IMR-90 (cell line): ENCODE results near the gene DHRSX. TPM values are rescaled to one million over a fixed set of nuclear protein-coding genes. Genes with fewer than 3 reads are reported as not detected.

Source experiments
- ATAC-seq: fragments of 200-7000 bp; cut with Tn5 transposase; 2 replicates; pipeline ENCODE4 v1.9.1; 2020; ENCODE audit warnings: low read depth, mild to moderate bottlenecking, moderate library complexity
- BruUV-seq: library from RNA; stranded (reverse); fragments of 400-500 nt; replicated peaks from 2 replicates; lab custom pipeline; 2021; lab: Mats Ljungman, UMichigan
- CTCF ChIA-PET: fragments of 300-600 bp; formaldehyde crosslinking; extraction: SDS; loops from one replicate; lab custom pipeline; 2021; ENCODE audit warnings: antibody characterized with exemption; lab: Yijun Ruan, JAX
- POLR2A ChIA-PET: fragments of 300-600 bp; sonication (Branson Sonifier 250); formaldehyde crosslinking; loops from one replicate; lab custom pipeline; 2022; ENCODE audit warnings: antibody characterized with exemption; ENCODE audit not compliant: unreplicated experiment; lab: Charles Lee
- DNase-seq: peaks from one replicate; pipeline ENCODE4 v3.0.0; 2013
- H2AFZ ChIP-seq: replicated peaks from 2 replicates; pipeline ENCODE3; 2013; ENCODE audit warnings: low read length, mild to moderate bottlenecking; ENCODE audit not compliant: poor library complexity
- H2AK5ac ChIP-seq: 2 replicates; pipeline ENCODE4 v1.6.1; 2013; ENCODE audit warnings: low read depth, low read length, inconsistent platforms
- H2AK9ac ChIP-seq: replicated peaks from 2 replicates; pipeline ENCODE3; 2013; ENCODE audit warnings: mild to moderate bottlenecking, low read depth, low read length, moderate library complexity; ENCODE audit not compliant: poor library complexity
- H2BK120ac ChIP-seq: 2 replicates; pipeline ENCODE4 v1.6.1; 2013; ENCODE audit warnings: low read depth, low read length, inconsistent platforms
- H2BK15ac ChIP-seq: 3 replicates; pipeline ENCODE4 v1.6.1; 2013; ENCODE audit warnings: low read depth, low read length, inconsistent platforms
- H2BK20ac ChIP-seq: 2 replicates; pipeline ENCODE4 v1.6.1; 2013; ENCODE audit warnings: low read depth, mild to moderate bottlenecking, inconsistent platforms, low read length, moderate library complexity
- H2BK5ac ChIP-seq: 2 replicates; pipeline ENCODE4 v1.6.1; 2013; ENCODE audit warnings: mild to moderate bottlenecking, low read depth, low read length, inconsistent platforms; ENCODE audit not compliant: poor library complexity, severe bottlenecking
- H3K14ac ChIP-seq: replicated peaks from 2 replicates; pipeline ENCODE4 v1.6.1; 2013; ENCODE audit warnings: low read depth, low read length, inconsistent platforms
- H3K18ac ChIP-seq: 2 replicates; pipeline ENCODE4 v1.6.1; 2013; ENCODE audit warnings: low read depth, low read length, control low read depth
- H3K23ac ChIP-seq: 2 replicates; pipeline ENCODE4 v1.6.1; 2013; ENCODE audit warnings: low read depth, low read length, inconsistent platforms
- H3K27ac ChIP-seq: 2 replicates; pipeline ENCODE4 v1.5.1; 2013; ENCODE audit warnings: mild to moderate bottlenecking, control low read depth, low read length; ENCODE audit not compliant: insufficient read depth
- H3K27me3 ChIP-seq: 2 replicates; pipeline ENCODE4 v1.6.1; 2013; ENCODE audit warnings: low read length; ENCODE audit not compliant: control insufficient read depth, insufficient read depth
- H3K36me3 ChIP-seq: 2 replicates; pipeline ENCODE4 v1.6.1; 2013; ENCODE audit warnings: low read length, mixed read lengths; ENCODE audit not compliant: control insufficient read depth, insufficient read depth
- H3K4ac ChIP-seq: 2 replicates; pipeline ENCODE4 v1.6.1; 2013; ENCODE audit warnings: low read depth, low read length, inconsistent platforms
- H3K4me1 ChIP-seq: 2 replicates; pipeline ENCODE4 v1.6.1; 2013; ENCODE audit warnings: low read length, mixed read lengths; ENCODE audit not compliant: control insufficient read depth, insufficient read depth
- H3K4me2 ChIP-seq: 2 replicates; pipeline ENCODE4 v1.6.1; 2013; ENCODE audit warnings: low read depth, mild to moderate bottlenecking, control low read depth, low read length, moderate library complexity
- H3K4me3 ChIP-seq: 2 replicates; pipeline ENCODE4 v1.5.1; 2013; ENCODE audit warnings: low read depth, mild to moderate bottlenecking, control low read depth, low read length, moderate library complexity; ENCODE audit not compliant: insufficient read depth
- H3K56ac ChIP-seq: 2 replicates; pipeline ENCODE4 v1.6.1; 2013; ENCODE audit warnings: low read length, inconsistent platforms; ENCODE audit not compliant: insufficient read depth; ENCODE audit errors: extremely low read depth
- H3K79me1 ChIP-seq, 2 experiments: 2 replicates each; pipeline ENCODE4 v1.6.1; 2013; ENCODE audit warnings: low read length in 2 of 2, inconsistent platforms in 1 of 2, low read depth in 1 of 2
- H3K9ac ChIP-seq: 2 replicates; pipeline ENCODE4 v1.6.1; 2013; ENCODE audit warnings: low read depth, low read length, control low read depth
- H3K9me1 ChIP-seq: 2 replicates; pipeline ENCODE4 v1.6.1; 2013; ENCODE audit warnings: low read length, inconsistent platforms; ENCODE audit not compliant: insufficient read depth
- H3K9me3 ChIP-seq: 2 replicates; pipeline ENCODE4 v1.6.1; 2013; ENCODE audit warnings: low read length; ENCODE audit not compliant: control insufficient read depth, insufficient read depth
- H4K20me1 ChIP-seq: 2 replicates; pipeline ENCODE4 v1.6.1; 2013; ENCODE audit warnings: low read length, inconsistent platforms; ENCODE audit not compliant: insufficient read depth
- H4K5ac ChIP-seq: 2 replicates; pipeline ENCODE4 v1.6.1; 2013; ENCODE audit warnings: mild to moderate bottlenecking, low read depth, low read length, control low read depth
- H4K8ac ChIP-seq, 2 experiments: 2 replicates each; pipeline ENCODE4 v1.6.1; 2013; ENCODE audit warnings: low read depth in 2 of 2, low read length in 2 of 2, control low read depth in 1 of 2, inconsistent platforms in 1 of 2
- H4K91ac ChIP-seq: 2 replicates; pipeline ENCODE4 v1.6.1; 2013; ENCODE audit warnings: low read depth, low read length, inconsistent platforms; ENCODE audit not compliant: insufficient read depth
- CEBPB ChIP-seq: IDR thresholded peaks from 2 replicates; pipeline ENCODE4 v1.6.1; 2012; ENCODE audit warnings: low read depth, low read length, improper control_type of control experiment
- RAD21 ChIP-seq: IDR thresholded peaks from 2 replicates; pipeline ENCODE4 v1.6.1; 2012; ENCODE audit warnings: low read length, improper control_type of control experiment
- RCOR1 ChIP-seq: IDR thresholded peaks from 2 replicates; pipeline ENCODE4 v1.6.1; 2012; ENCODE audit warnings: mild to moderate bottlenecking, low read length, improper control_type of control experiment; ENCODE audit not compliant: insufficient replicate concordance
- WGBS, 2 experiments: methylation state at CpG; one replicate each; pipeline versions ENCODE4 v1.1.5 to v1.1.7; 2013; ENCODE audit warnings: missing lambda C conversion rate in 2 of 2; ENCODE audit not compliant: insufficient read length in 1 of 2; ENCODE audit errors: extremely low coverage in 2 of 2; 5-methylcytosine and 5-hydroxymethylcytosine counted together
- dilution Hi-C: fragments of 300-500 bp; cut with HindIII; formaldehyde crosslinking; loops from one replicate; pipeline ENCODE4 v1.14.3; 2018; ENCODE audit warnings: low sequenced_read_pairs; ENCODE audit not compliant: unreplicated experiment
- in situ Hi-C: fragments of 300-500 bp; cut with MboI; formaldehyde crosslinking; loops from 3 replicates; pipeline ENCODE4 v1.14.3; 2019; ENCODE audit warnings: low sequenced_read_pairs, inconsistent platforms, mixed read lengths
- intact Hi-C: fragments of 100-400 bp; cut with micrococcal nuclease; formaldehyde crosslinking; loops from 2 replicates; pipeline ENCODE4 v1.10.0; 2022
- polyA plus RNA-seq, 3 experiments: library from polyadenylated mRNA; depleted of rRNA; stranded (reverse); fragments of >200 nt; gene quantifications; 2 replicates each; pipeline ENCODE4 v1.2.3, GENCODE V29; 2012; ENCODE audit warnings: low replicate concordance in 1 of 3
- total RNA-seq: library from RNA; depleted of rRNA; stranded (reverse); fragments of >200 nt; gene quantifications from 2 replicates; pipeline ENCODE4 v1.2.3, GENCODE V29; 2012
- TF ChIP-seq, protein P1 (sequence below): fragments of 150-350 bp; IDR thresholded peaks from 2 replicates; pipeline ENCODE4 v1.6.1; 2017; ENCODE audit warnings: mild to moderate bottlenecking, antibody characterized with exemption, low read length, low read depth

DHRSX gene
- total and polyA plus RNA-seq, 2 of the 4 experiments (the other 2 are of a cell fraction) = 26.2 to 38.0 TPM

DNA sequence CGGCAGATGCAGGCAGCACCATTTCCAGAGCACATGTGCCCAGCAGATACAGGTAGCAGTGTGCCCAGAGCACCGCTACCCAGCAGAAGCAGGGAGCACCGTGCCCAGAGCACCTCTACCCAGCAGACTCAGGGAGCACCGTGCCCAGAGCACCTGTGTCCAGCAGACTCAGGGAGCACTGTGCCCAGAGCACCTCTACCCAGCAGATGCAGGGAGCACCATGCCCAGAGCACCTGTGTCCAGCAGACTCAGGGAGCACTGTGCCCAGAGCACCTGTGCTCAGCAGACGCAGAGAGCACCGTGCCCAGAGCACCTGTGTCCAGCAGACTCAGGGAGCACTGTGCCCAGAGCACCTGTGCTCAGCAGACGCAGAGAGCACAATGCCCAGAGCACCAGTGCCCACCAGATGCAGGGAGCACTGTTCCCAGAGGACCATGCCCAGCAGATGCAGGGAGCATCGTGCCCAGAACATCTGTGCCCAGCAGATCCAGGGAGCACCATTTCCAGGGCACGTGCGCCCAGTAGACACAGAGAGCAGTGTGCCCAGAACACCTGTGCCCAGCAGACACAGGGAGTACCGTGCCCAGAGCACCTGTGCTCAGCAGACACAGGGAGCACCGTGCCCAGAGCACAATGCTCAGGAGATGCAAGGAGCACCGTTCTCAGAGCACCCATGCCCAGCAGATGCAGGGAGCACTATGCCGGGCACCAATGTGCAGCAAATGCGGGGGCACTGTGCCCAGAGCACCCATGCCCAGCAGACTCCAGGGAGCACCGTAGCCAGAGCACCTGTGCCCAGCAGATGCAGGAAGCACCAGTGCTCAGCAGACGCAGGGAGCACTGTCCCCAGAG, 236.4 kb downstream of the DHRSX start (continued):
- no peak for TF ChIP-seq CEBPB

GRCh38 chrX:2263203-2263602, 237.6 kb downstream of the DHRSX start:
- no peaks in the 10 kb centered on the region for H3K27me3 ChIP-seq
- H3K27ac ChIP-seq = no peak overlapping the region
- no CpG with 5 or more reads among the region's 10 CpGs for WGBS, 2 experiments
- H2BK5ac ChIP-seq = no peak overlapping the region
- no TSS peak for BruUV-seq
- H3K9me3 ChIP-seq = no peaks in the 10 kb centered on the region
- POLR2A ChIA-PET = no interaction called here
- intact Hi-C loops (no loop called here), dilution Hi-C loops (no loop called here), in situ Hi-C loops (no loop called here)
- H2AK5ac ChIP-seq = no peak overlapping the region
- H2BK20ac ChIP-seq = no peak overlapping the region
- no peak overlapping the region for H3K23ac ChIP-seq
- H3K9me1 ChIP-seq = peaks cover 11% of the 10 kb centered on the region
- no peak overlapping the region for H3K4me3 ChIP-seq
- no peak overlapping the region for H3K9ac ChIP-seq
- no peak overlapping the region for H2AFZ ChIP-seq
- H3K4me1 ChIP-seq = no peaks in the 10 kb centered on the region
- H3K14ac ChIP-seq = no peak overlapping the region
- H2AK9ac ChIP-seq = no peak overlapping the region
- H3K4me2 ChIP-seq = no peak overlapping the region
- no peak overlapping the region for H4K5ac ChIP-seq
- CTCF ChIA-PET = no interaction called here
- H4K20me1 ChIP-seq = 0 out of 2 replicates have a peak, but pooled peaks cover 4% of the 10 kb centered on the region
- no peak for TF ChIP-seq RAD21
- TF ChIP-seq, protein P1, sequence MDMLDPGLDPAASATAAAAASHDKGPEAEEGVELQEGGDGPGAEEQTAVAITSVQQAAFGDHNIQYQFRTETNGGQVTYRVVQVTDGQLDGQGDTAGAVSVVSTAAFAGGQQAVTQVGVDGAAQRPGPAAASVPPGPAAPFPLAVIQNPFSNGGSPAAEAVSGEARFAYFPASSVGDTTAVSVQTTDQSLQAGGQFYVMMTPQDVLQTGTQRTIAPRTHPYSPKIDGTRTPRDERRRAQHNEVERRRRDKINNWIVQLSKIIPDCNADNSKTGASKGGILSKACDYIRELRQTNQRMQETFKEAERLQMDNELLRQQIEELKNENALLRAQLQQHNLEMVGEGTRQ = no peak
- no peak for TF ChIP-seq RCOR1
- no peak overlapping the region for H2BK120ac ChIP-seq
- peaks cover 0 to 2% of the 10 kb centered on the region in 2 experiments; a peak in 2 of 4 replicates for H3K79me1 ChIP-seq
- H3K4ac ChIP-seq = no peak overlapping the region
- H3K18ac ChIP-seq = no peak overlapping the region
- no peak overlapping the region for H4K8ac ChIP-seq
- DNase-seq (no peak), ATAC-seq (no peak)
- H3K36me3 ChIP-seq = peaks cover 16% of the 10 kb centered on the region
- H3K56ac ChIP-seq = no peak overlapping the region
- H2BK15ac ChIP-seq = no peak overlapping the region
- H4K91ac ChIP-seq = no peak overlapping the region
